ENCODE results near the gene DENND1C. TPM values are rescaled to one million over a fixed set of nuclear protein-coding genes. Genes with fewer than 3 reads are reported as not detected.

The DENND1C gene
- polyA plus RNA-seq, 3 donors, result 11.2 to 60.2 (median 20.5) TPM

DNA sequence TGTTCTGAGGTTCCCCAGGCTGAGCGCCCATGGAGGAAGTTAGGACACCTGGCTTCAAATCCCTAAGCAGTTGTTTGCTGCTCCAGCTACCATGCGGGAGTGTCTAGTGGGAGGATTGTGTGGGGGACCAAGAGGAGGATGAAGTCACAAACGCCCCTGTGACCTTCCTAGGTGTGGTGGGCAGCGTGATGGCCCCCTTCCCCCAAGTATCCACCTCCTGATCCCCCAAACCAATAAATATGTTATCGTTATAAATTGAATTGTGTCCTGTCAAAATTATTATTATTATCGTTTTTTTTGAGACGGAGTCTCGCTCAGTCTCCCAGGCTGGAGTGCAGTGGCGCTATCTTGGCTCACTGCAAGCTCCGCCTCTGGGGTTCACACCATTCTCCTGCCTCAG lies 47.9 kb downstream of the DENND1C start, which contains the start of gene SLC25A41:
Gene SLC25A41 (minus strand): TSS at position 101 of the 400 bp plus-strand sequence. CDS start 70 bp downstream, at position 31.
- H3K9ac ChIP-seq (ENCODE audit: insufficient read depth, low read length, poor library complexity, severe bottlenecking), result no peak within 1 kb of the TSS
- peaks cover 5% of the 10 kb centered on the region for H3K4me1 Mint-ChIP-seq
- TF ChIP-seq, protein P1, sequence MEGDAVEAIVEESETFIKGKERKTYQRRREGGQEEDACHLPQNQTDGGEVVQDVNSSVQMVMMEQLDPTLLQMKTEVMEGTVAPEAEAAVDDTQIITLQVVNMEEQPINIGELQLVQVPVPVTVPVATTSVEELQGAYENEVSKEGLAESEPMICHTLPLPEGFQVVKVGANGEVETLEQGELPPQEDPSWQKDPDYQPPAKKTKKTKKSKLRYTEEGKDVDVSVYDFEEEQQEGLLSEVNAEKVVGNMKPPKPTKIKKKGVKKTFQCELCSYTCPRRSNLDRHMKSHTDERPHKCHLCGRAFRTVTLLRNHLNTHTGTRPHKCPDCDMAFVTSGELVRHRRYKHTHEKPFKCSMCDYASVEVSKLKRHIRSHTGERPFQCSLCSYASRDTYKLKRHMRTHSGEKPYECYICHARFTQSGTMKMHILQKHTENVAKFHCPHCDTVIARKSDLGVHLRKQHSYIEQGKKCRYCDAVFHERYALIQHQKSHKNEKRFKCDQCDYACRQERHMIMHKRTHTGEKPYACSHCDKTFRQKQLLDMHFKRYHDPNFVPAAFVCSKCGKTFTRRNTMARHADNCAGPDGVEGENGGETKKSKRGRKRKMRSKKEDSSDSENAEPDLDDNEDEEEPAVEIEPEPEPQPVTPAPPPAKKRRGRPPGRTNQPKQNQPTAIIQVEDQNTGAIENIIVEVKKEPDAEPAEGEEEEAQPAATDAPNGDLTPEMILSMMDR (IDR thresholded peaks at IDR 0.05), result no peak
- H3K79me2 ChIP-seq (ENCODE audit: insufficient read depth, low read length), result no peaks in the 10 kb centered on the region
- H3K36me3 Mint-ChIP-seq, result no peaks in the 10 kb centered on the region
- H3K4me2 ChIP-seq (replicated peaks; ENCODE audit: extremely low read depth, low read length, poor library complexity, severe bottlenecking), result no peak within 1 kb of the TSS
- H3K9me3 ChIP-seq (replicated peaks in 1 of 2; ENCODE audit: control insufficient read depth in 1 of 2, insufficient read depth in 1 of 2, low read length in 2 of 2), result no peaks in the 10 kb centered on the region
- H2AFZ ChIP-seq (ENCODE audit: insufficient read depth, low read depth, low read length, poor library complexity, severe bottlenecking), result no peak within 1 kb of the TSS
- no peaks in the 10 kb centered on the region for H3K36me3 ChIP-seq (replicated peaks in 1 of 2; ENCODE audit: control insufficient read depth in 1 of 2, insufficient read depth in 2 of 2, low read length in 2 of 2)
- peaks cover 4 to 14% (median 14%) of the 10 kb centered on the region in 3 donors for H3K27me3 Mint-ChIP-seq (ENCODE audit: low read depth in 3 of 3)
- H4K20me1 ChIP-seq (ENCODE audit: insufficient read depth, low read length), result no peaks in the 10 kb centered on the region
- no peaks in the 10 kb centered on the region for H3K27me3 ChIP-seq (ENCODE audit: control insufficient read depth in 2 of 2, insufficient read depth in 2 of 2, low read length in 2 of 2)
- peaks cover 0 to 3% (median 0%) of the 10 kb centered on the region in 7 donors for H3K9me3 Mint-ChIP-seq
- H3K4me1 ChIP-seq (ENCODE audit: control insufficient read depth in 1 of 2, insufficient read depth in 2 of 2, low read length in 2 of 2), result peaks cover 0 to 5% of the 10 kb centered on the region in 2 donors
- no peak for DNase-seq
- 94% methylated on average over 5 of the region's 10 CpGs for WGBS (ENCODE audit: insufficient coverage)
- H3K27ac ChIP-seq (ENCODE audit: low read depth in 1 of 2, low read length in 2 of 2), result no peak within 1 kb of the TSS
- H3K4me3 Mint-ChIP-seq, result no peak within 1 kb of the TSS
- H3K4me3 ChIP-seq (replicated peaks in 1 of 3; ENCODE audit: low read depth in 2 of 3, low read length in 3 of 3), result no peak within 1 kb of the TSS
- H3K27ac Mint-ChIP-seq, result peak within 1 kb of the TSS in 1 of 7 donors; percentile 45
- intact Hi-C loops (cut with micrococcal nuclease), result no loop called here

DNA sequence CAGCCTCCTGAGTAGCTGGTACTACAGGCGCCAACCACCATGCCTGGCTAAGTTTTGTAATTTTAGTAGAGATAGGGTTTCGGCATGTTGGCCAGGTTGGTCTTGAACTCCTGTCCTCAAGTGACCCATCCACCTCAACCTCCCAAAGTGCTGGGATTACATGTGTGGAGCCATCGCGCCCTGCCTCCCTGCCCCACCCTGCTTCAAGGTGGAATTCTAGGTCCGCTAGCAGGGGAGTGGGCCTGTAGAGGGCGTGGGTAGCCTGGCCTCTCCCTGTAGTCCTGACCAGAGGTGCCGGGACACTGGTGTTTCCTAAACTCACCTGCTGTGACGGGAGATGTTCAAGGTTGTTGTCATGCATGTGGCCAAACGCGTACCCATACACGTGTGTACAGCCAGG lies 48.4 kb downstream of the DENND1C start:
- Mint-ChIP-seq H3K4me3 (no peak overlapping the region), H3K9me3 (peaks cover 0 to 3% (median 0%) of the 10 kb centered on the region in 7 donors), H3K36me3 (no peaks in the 10 kb centered on the region), H3K4me1 (peaks cover 5% of the 10 kb centered on the region), H3K27ac (no peak overlapping the region), H3K27me3 (ENCODE audit: low read depth in 3 of 3) (peaks cover 4 to 14% (median 14%) of the 10 kb centered on the region in 3 donors)
- Histone ChIP-seq H3K79me2 (ENCODE audit: insufficient read depth, low read length) (no peaks in the 10 kb centered on the region), H3K4me3 (replicated peaks in 1 of 3; ENCODE audit: low read depth in 2 of 3, low read length in 3 of 3) (no peak overlapping the region), H4K20me1 (ENCODE audit: insufficient read depth, low read length) (no peaks in the 10 kb centered on the region), H3K9ac (ENCODE audit: insufficient read depth, low read length, poor library complexity, severe bottlenecking) (no peak overlapping the region), H2AFZ (ENCODE audit: insufficient read depth, low read depth, low read length, poor library complexity, severe bottlenecking) (no peak overlapping the region), H3K4me1 (ENCODE audit: control insufficient read depth in 1 of 2, insufficient read depth in 2 of 2, low read length in 2 of 2) (peaks cover 0 to 5% of the 10 kb centered on the region in 2 donors), H3K4me2 (replicated peaks; ENCODE audit: extremely low read depth, low read length, poor library complexity, severe bottlenecking) (no peak overlapping the region), H3K27ac (ENCODE audit: low read depth in 1 of 2, low read length in 2 of 2) (no peak overlapping the region), H3K36me3 (replicated peaks in 1 of 2; ENCODE audit: control insufficient read depth in 1 of 2, insufficient read depth in 2 of 2, low read length in 2 of 2) (no peaks in the 10 kb centered on the region), H3K27me3 (ENCODE audit: control insufficient read depth in 2 of 2, insufficient read depth in 2 of 2, low read length in 2 of 2) (no peaks in the 10 kb centered on the region), H3K9me3 (replicated peaks in 1 of 2; ENCODE audit: control insufficient read depth in 1 of 2, insufficient read depth in 1 of 2, low read length in 2 of 2) (no peaks in the 10 kb centered on the region)
- intact Hi-C loops (cut with micrococcal nuclease), result no loop called here
- DNase-seq, result no peak
- WGBS (ENCODE audit: insufficient coverage), result 91% methylated on average over 8 of the region's 11 CpGs
- TF ChIP-seq, protein P1 (IDR thresholded peaks at IDR 0.05), result no peak

All from CD14-positive monocyte (primary cell).